ENCODE measurements around the gene CXCL10. TPM values are rescaled to one million over a fixed set of nuclear protein-coding genes. Genes with fewer than 3 reads are reported as not detected.

The CXCL10 gene
- total RNA-seq, 1 donor from 2014 or later, result not detected

DNA sequence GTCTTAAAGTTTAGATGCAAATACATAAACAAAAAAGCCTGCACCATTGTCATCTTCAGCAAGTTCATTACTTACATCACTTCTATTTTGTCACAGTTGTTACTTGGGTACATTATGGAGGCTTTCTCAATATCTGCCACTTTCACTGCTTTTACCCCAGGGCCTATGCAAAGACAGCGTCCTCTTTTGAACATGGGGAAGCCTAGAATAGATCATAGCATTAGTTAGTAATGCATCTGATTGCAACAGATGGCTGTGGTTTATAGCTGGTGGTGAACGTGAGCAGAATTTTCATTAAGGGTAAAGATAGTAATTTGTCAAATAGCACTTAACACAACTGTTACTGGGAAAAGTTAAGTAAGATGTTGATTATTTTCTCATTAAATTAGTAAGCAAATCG is 11.8 kb upstream of the CXCL10 start:
- no peaks in the 10 kb centered on the region for H3K27me3 ChIP-seq (ENCODE audit: control insufficient read depth, insufficient read depth, low read length)
- DNase-seq (ENCODE audit: low read depth) (no peak), FAIRE-seq (no peak)
- H3K4me3 ChIP-seq (ENCODE audit: low read depth, low read length), result no peak overlapping the region
- TF ChIP-seq, protein P1, sequence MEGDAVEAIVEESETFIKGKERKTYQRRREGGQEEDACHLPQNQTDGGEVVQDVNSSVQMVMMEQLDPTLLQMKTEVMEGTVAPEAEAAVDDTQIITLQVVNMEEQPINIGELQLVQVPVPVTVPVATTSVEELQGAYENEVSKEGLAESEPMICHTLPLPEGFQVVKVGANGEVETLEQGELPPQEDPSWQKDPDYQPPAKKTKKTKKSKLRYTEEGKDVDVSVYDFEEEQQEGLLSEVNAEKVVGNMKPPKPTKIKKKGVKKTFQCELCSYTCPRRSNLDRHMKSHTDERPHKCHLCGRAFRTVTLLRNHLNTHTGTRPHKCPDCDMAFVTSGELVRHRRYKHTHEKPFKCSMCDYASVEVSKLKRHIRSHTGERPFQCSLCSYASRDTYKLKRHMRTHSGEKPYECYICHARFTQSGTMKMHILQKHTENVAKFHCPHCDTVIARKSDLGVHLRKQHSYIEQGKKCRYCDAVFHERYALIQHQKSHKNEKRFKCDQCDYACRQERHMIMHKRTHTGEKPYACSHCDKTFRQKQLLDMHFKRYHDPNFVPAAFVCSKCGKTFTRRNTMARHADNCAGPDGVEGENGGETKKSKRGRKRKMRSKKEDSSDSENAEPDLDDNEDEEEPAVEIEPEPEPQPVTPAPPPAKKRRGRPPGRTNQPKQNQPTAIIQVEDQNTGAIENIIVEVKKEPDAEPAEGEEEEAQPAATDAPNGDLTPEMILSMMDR (IDR thresholded peaks at IDR 0.05; ENCODE audit: insufficient read depth, low read length, severe bottlenecking), result no peak
- no peaks in the 10 kb centered on the region for H3K36me3 ChIP-seq (ENCODE audit: control insufficient read depth, insufficient read depth, low read length)

DNA sequence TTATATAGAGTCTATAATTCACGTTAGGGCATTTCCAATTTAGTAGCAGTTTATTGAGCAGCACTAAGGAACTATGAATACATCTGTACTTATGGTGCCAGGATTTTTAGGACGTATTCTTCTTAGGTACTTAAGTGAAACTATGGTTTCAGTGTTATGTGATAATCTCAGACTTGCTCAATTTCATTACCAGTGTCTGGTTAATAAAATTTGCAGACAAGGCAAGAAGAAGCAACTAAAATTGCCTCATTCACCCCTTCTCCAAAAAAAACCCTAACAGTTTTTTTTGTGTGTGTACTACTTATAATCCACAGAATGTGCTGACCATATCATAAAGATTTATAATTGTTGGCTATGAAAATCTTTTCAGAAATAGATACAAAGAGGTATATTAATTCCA is 6.0 kb upstream of the CXCL10 start:
- FAIRE-seq (no peak), DNase-seq (ENCODE audit: low read depth) (no peak)
- Histone ChIP-seq H3K27me3 (ENCODE audit: control insufficient read depth, insufficient read depth, low read length) (no peaks in the 10 kb centered on the region), H3K36me3 (ENCODE audit: control insufficient read depth, insufficient read depth, low read length) (no peaks in the 10 kb centered on the region), H3K4me3 (ENCODE audit: low read depth, low read length) (no peak overlapping the region)
- TF ChIP-seq, protein P1 (IDR thresholded peaks at IDR 0.05; ENCODE audit: insufficient read depth, low read length, severe bottlenecking), result no peak

DNA sequence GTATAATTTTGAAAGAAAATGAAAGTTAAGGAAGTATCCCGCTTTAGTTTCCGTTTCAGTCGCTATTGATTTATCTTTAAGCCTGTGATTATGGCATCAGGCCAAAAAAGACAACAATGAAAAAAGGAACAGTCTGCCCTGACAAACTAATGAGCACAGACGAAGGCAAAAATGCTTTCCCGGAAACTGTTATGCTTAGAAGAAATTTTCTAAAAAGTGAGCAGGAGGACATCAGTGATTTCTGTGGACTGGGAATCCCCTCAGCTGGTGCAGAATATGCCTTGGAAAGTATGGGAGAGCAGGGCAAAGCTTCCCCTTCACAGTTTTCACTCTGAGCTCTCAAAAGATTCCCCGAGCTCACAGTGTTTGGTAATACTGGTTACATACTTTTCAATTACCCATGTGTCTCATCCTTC is 5.1 kb upstream of the CXCL10 start:
- Histone ChIP-seq H3K36me3 (ENCODE audit: control insufficient read depth, insufficient read depth, low read length) (no peaks in the 10 kb centered on the region), H3K4me3 (ENCODE audit: low read depth, low read length) (no peak overlapping the region), H3K27me3 (ENCODE audit: control insufficient read depth, insufficient read depth, low read length) (no peaks in the 10 kb centered on the region)
- DNase-seq (ENCODE audit: low read depth), result no peak
- FAIRE-seq, result no peak
- TF ChIP-seq, protein P1 (IDR thresholded peaks at IDR 0.05; ENCODE audit: insufficient read depth, low read length, severe bottlenecking), result no peak

DNA sequence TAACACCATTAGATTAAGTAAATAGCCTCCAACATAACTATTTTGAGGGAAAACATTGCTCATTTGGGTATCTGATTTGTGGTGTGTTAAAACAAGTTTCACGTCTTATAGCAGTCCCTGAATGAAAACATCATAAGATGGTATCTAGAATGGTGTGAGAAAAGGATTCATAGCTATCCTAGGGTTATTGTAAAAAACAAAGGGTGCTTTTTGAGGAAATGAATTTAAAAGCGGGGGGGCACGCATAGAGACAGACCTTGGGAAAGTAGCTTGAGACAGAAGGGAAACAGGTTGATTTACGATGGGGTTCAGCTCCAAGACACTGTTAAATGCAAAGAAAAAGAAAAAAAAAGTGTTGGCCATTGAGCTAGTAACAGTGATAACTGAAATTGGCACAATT is 768 bp upstream of the CXCL10 start:
- FAIRE-seq, result no peak
- H3K4me3 ChIP-seq (ENCODE audit: low read depth, low read length), result no peak overlapping the region
- TF ChIP-seq, protein P1 (IDR thresholded peaks at IDR 0.05; ENCODE audit: insufficient read depth, low read length, severe bottlenecking), result no peak
- no peak for DNase-seq (ENCODE audit: low read depth)
- H3K36me3 ChIP-seq (ENCODE audit: control insufficient read depth, insufficient read depth, low read length), result no peaks in the 10 kb centered on the region
- no peaks in the 10 kb centered on the region for H3K27me3 ChIP-seq (ENCODE audit: control insufficient read depth, insufficient read depth, low read length)

DNA sequence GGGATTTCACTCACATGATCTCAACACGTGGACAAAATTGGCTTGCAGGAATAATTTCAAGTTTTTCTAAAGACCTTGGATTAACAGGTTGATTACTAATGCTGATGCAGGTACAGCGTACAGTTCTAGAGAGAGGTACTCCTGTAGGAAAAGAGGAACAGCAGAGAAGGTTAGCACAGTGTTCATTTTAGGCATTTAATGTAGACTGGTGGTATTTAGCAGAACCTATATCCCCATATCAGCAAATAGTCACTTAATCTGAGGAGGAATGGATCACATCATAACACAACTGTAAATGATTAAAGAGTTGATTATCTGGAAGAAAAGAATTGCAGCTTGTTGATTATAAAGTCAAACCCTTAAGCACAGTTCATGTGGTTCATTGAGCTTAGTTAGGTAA is 620 bp downstream of the CXCL10 start:
- no peak for FAIRE-seq

DNA sequence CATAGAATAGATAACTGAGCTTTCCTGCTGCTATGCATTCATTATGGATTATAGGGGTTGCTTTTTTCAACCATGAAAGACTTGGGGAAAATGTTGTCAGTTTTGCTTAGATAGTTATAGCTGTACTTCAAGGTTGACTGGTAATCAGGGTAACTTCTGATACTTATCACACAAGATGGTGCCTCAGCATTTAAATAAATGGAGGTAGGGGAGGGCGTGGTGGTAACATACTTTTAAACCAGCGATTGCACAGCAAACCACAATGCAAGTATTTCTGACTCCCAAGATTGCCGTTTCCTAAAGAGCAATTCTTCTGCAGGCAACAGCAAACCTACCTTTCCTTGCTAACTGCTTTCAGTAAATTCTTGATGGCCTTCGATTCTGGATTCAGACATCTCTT is 1.3 kb downstream of the CXCL10 start:
- no peak for DNase-seq (ENCODE audit: low read depth)

More for the DNA sequence above, 620 bp downstream of the CXCL10 start:
- H3K36me3 ChIP-seq (ENCODE audit: control insufficient read depth, insufficient read depth, low read length), result no peaks in the 10 kb centered on the region
- no peak overlapping the region for H3K4me3 ChIP-seq (ENCODE audit: low read depth, low read length)
- H3K27me3 ChIP-seq (ENCODE audit: control insufficient read depth, insufficient read depth, low read length), result no peaks in the 10 kb centered on the region
- no peak for DNase-seq (ENCODE audit: low read depth)
- TF ChIP-seq, protein P1 (IDR thresholded peaks at IDR 0.05; ENCODE audit: insufficient read depth, low read length, severe bottlenecking), result no peak

More for the DNA sequence above, 1.3 kb downstream of the CXCL10 start:
- TF ChIP-seq, protein P1 (IDR thresholded peaks at IDR 0.05; ENCODE audit: insufficient read depth, low read length, severe bottlenecking), result no peak
- Histone ChIP-seq H3K4me3 (ENCODE audit: low read depth, low read length) (no peak overlapping the region), H3K36me3 (ENCODE audit: control insufficient read depth, insufficient read depth, low read length) (no peaks in the 10 kb centered on the region), H3K27me3 (ENCODE audit: control insufficient read depth, insufficient read depth, low read length) (no peaks in the 10 kb centered on the region)
- no peak for FAIRE-seq
